Measurements from ENCODE around the gene EFNA2. TPM values are rescaled to one million over a fixed set of nuclear protein-coding genes. Genes with fewer than 3 reads are reported as not detected.
A peak's percentile ranks its signal among the peaks of the same experiment; 100 is the strongest.
"Not testable (repeated sequence)": the region's sequence is repeated elsewhere in the genome, so short reads cannot be mapped to it uniquely, and the experiment has no call there.

EFNA2 gene
- total RNA-seq, 1 donor: not detected

DNA sequence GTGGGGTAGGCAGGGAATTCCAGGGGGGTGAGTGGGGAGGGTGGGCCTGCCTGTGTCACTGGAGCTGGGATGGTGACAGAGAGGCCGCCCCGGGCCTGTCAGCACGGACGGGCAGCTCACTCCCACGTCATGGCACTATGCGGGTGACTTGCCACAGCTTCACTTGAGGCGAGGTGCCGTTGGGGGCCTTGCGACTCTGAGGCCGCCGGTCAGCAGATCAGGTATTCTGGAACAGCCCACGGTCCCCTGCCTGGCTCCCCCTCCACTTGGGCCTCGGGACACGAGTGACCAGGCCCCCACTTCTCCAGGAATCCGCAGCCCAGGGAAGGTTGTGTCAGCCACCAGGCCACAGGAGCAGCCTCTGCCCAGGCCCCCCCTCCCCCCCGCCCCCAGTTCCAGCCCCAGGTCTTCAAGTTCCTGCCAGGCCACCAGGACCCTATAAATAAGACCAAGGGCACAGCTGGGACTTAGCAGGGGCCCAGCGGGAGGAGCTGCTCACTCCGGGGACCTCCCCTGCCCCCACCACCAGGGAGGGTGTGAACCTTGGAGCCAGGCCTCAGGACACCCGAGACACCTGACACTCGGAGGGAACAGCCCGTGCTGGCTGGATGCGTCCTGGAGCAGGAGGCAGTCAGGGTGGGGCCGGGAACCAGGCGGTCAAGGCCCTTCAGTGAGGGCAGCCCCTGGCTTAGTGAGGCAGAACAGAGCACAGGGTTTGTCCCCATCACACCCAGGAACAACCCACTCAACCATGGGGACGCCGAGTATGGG is 40.0 kb upstream of the EFNA2 start:
- TF ChIP-seq, protein P1, sequence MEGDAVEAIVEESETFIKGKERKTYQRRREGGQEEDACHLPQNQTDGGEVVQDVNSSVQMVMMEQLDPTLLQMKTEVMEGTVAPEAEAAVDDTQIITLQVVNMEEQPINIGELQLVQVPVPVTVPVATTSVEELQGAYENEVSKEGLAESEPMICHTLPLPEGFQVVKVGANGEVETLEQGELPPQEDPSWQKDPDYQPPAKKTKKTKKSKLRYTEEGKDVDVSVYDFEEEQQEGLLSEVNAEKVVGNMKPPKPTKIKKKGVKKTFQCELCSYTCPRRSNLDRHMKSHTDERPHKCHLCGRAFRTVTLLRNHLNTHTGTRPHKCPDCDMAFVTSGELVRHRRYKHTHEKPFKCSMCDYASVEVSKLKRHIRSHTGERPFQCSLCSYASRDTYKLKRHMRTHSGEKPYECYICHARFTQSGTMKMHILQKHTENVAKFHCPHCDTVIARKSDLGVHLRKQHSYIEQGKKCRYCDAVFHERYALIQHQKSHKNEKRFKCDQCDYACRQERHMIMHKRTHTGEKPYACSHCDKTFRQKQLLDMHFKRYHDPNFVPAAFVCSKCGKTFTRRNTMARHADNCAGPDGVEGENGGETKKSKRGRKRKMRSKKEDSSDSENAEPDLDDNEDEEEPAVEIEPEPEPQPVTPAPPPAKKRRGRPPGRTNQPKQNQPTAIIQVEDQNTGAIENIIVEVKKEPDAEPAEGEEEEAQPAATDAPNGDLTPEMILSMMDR (IDR thresholded peaks at IDR 0.05; ENCODE audit: insufficient read depth, low read length): no peak
- no peak for DNase-seq (ENCODE audit: low read depth)
- H3K4me3 ChIP-seq (ENCODE audit: low read depth, low read length): no peak overlapping the region

DNA sequence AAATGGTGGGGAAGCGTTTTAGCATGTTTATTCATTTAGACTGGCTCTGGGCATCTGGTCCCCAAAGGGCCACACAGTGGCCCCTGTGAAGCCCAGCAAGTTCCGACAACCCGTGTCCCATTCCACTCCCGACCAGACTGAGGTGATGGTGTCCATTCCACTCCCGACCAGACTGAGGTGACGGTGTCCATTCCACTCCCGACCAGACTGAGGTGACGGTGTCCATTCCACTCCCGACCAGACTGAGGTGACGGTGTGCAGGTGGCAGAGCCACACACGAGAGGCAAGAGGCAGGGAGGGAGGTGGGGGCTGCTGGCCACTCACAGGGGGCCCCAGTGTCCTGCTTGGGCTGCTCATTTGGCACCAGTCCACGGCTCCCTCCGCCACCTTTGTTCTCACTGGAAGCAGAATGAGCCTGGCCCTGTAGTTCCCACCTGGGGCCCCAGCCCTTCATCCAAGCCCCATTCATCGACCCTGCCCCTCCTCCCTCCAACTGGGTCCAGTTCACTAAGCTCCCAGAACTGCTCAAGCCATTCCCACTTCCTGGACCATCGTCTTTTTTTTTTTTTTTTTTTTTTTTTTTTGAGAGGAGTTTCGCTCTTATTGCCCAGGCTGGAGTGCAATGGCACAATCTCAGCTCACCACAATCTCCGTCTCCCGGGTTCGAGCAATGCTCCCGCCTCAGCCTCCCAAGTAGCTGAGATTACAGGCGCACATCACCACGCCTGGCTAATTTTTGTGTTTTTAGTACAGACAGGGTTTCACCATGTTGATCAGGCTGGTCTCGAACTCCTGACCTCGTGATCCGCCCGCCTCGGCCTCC is 39.2 kb upstream of the EFNA2 start:
- not testable (repeated sequence) for H3K4me3 ChIP-seq (ENCODE audit: low read depth, low read length); DNase-seq (ENCODE audit: low read depth)

DNA sequence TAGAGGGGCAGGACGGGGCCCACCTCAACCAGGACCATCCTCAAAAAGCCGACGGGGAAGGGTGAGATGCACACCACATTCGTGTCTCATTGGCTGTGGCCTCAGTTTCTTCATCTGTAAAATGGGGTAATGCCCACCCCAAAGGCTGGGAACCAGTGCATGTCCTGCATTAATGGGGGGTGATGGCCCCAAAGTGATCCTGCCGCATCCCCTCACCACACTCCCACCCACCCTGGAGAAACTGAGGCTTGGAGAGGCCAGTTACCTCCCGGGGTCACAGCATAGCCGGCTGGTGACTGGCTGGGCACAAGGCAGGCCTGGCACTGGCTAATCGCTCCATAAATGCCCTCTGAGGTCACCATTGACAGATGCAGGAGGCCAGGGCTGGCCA is 37.9 kb upstream of the EFNA2 start:
- DNase-seq (ENCODE audit: low read depth): no peak
- TF ChIP-seq, protein P1 (IDR thresholded peaks at IDR 0.05; ENCODE audit: insufficient read depth, low read length): no peak
- H3K4me3 ChIP-seq (ENCODE audit: low read depth, low read length): peak overlapping the region; percentile 60

DNA sequence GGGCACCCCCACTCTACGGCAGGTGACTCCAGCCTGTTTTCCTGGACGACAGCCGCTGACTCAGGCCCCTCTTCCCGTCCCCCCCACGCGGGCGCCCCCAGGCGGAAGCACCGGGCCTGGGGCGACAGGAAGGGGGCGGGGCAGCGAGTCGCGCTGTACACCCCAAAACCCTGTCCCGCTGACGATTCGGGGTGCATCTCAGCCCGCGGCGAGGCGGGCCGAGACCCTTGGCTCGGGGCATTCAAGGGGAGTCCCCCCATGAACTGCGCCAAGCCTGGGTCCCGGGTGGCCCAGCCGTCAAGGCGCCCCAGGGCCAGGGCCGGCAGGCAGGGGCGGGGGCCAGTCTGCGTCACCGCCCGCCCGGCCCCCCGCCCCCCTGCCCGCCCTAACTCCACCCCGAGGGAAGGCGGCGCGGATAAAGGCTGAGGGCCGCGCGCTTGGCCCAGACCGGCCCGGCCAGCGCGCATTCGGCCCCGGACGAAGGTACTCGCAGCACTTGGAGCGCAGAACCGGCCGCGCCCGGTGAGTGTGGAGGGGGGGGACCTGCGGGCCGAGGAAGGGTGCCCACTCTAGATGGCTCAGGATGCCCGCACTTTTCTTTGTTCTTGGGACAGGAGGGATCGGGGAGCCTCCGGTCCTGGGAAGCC is 37.4 kb upstream of the EFNA2 start, which contains the start of gene MIDN:
MIDN (plus strand) TSS at position 445 of the 647 bp plus-strand sequence. CDS start 1,714 bp downstream, outside the sequence.
- peak; percentile 88 for DNase-seq (ENCODE audit: low read depth)
- TF ChIP-seq, protein P1 (IDR thresholded peaks at IDR 0.05; ENCODE audit: insufficient read depth, low read length): peak; percentile 28
- H3K4me3 ChIP-seq (ENCODE audit: low read depth, low read length): peak within 1 kb of the TSS; percentile 78

DNA sequence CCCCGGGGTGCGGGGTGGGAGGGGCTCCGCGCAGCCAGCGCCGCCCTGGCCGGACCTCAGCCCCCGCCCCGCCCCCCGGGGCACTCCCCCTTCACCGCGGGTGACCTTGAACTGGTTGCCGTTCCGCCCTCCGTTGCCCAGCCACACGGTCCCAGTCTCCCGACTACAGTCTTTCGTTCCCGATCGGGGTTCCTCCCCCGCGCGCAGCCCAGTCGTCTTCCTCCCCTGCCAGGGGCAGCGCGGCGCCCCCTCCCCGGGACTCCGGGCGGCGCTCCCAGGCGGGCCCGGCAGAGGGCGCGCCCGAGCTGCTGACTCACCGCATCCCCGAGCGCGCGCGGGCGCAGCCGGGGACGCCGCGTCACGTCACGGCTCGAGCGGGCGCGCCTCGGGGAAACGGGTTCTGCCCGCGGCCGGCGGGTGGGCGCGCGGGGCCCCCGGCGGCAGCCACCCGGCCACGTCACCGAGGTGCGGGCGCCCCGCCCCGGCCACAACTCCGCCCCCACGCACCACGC is 36.8 kb upstream of the EFNA2 start:
- peak overlapping the region; percentile 78 for H3K4me3 ChIP-seq (ENCODE audit: low read depth, low read length)
- DNase-seq (ENCODE audit: low read depth): no peak
- TF ChIP-seq, protein P1 (IDR thresholded peaks at IDR 0.05; ENCODE audit: insufficient read depth, low read length): peak; percentile 54

DNA sequence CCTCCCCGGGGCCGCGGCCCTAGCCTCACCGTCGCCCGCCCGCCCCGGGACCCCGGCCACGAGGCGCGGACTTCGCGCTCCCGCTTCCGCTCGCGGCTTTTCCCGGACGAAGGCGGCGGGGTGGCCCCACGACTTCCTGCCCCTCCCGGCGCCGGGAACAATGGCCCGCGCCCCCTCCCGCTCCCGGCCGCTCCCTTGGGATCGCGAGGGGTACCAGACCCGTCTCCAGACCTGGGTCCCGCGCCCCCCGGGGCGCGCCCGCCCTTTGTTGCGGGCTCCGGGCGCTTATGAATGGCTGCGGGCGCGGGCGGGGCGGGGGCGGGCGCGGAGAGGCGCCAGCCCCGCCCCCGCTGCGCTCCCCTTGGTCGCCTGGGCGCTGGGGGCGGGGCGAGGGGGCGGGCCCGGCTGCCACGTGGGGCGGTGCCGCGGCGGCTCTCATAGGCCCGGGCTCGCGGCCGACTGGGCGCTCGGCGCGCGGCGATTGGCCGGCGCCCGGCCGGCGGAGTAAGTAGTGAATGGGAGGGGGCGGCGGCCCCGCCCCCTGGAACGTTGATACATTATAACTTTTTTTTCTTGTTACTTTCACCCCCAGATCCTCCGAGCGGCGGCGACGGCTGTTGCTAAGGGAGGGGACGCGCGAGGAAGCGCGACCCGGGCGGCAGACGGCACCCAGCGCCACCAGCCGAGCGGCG is 36.2 kb upstream of the EFNA2 start:
- peak overlapping the region; percentile 86 for H3K4me3 ChIP-seq (ENCODE audit: low read depth, low read length)
- peak; percentile 96 for DNase-seq (ENCODE audit: low read depth)
- TF ChIP-seq, protein P1 (IDR thresholded peaks at IDR 0.05; ENCODE audit: insufficient read depth, low read length): no peak

Measured in fibroblast of the aortic adventitia (primary cell).